ACC112 (cell line): Measurements from ENCODE around the gene PPARD.

ENCODE experiments used
- H2AFZ ChIP-seq: fragments of 200-600 bp; sonication (generic); one replicate; pipeline ENCODE4 v1.6.0; 2017; ENCODE audit warnings: antibody characterized with exemption, low read length; ENCODE audit not compliant: unreplicated experiment
- H3K27ac ChIP-seq: fragments of 200-600 bp; sonication (generic); 2 replicates; pipeline ENCODE4 v1.5.1; 2014; ENCODE audit warnings: low read depth, mild to moderate bottlenecking, antibody characterized with exemption, low read length, moderate library complexity
- H3K27me3 ChIP-seq: fragments of 200-600 bp; sonication (generic); 2 replicates; pipeline ENCODE4 v1.6.1; 2014; ENCODE audit warnings: mild to moderate bottlenecking, antibody characterized with exemption, low read length, moderate library complexity, mixed read lengths; ENCODE audit not compliant: insufficient read depth
- H3K36me3 ChIP-seq: fragments of 200-600 bp; sonication (generic); 2 replicates; pipeline ENCODE4 v1.6.1; 2016; ENCODE audit warnings: mild to moderate bottlenecking, antibody characterized with exemption, low read length, moderate library complexity, mixed read lengths; ENCODE audit not compliant: insufficient read depth
- H3K4me1 ChIP-seq: fragments of 200-600 bp; sonication (generic); one replicate; pipeline ENCODE4 v1.6.1; 2016; ENCODE audit warnings: low read length, mixed read lengths; ENCODE audit not compliant: insufficient read depth, unreplicated experiment, control insufficient read depth
- H3K4me3 ChIP-seq: fragments of 200-600 bp; sonication (generic); 2 replicates; pipeline ENCODE4 v1.5.1; 2014; ENCODE audit warnings: mild to moderate bottlenecking, low read depth, low read length
- H3K79me2 ChIP-seq: fragments of 200-600 bp; sonication (generic); one replicate; pipeline ENCODE4 v1.6.0; 2016; ENCODE audit warnings: low read length; ENCODE audit not compliant: control insufficient read depth, unreplicated experiment, insufficient read depth

Gene PPARD

GRCh38 chr6:35457907-35458306 is 115.5 kb downstream of the PPARD start:
- Histone ChIP-seq H3K36me3 (no peaks in the 10 kb centered on the region), H3K4me3 (no peak overlapping the region), H3K27ac (no peak overlapping the region), H3K4me1 (peaks cover 17% of the 10 kb centered on the region), H2AFZ (no peak overlapping the region), H3K27me3 (no peaks in the 10 kb centered on the region), H3K79me2 (peaks cover 15% of the 10 kb centered on the region)

DNA sequence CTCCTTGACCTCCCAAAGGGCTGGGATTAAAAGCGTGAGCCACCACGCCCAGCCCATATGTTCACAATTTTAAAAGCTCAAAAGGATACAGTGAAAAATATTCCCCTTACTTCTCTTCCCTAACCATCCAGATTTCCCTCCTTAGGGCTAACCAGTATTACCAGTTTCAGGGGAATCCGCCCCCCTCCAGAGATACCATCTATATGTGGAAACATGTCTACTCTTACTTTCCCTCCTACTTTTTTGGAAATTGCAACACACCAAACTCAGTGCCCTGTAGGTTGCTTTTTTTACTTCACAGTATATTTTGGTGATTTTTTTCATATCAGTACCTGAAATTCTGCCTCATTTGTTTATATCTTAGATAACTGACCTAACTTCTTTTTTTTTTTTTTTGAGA is 118.9 kb downstream of the PPARD start:
- Histone ChIP-seq H3K79me2 (no peaks in the 10 kb centered on the region), H3K36me3 (no peaks in the 10 kb centered on the region), H3K27me3 (no peaks in the 10 kb centered on the region), H2AFZ (no peak overlapping the region), H3K4me1 (no peaks in the 10 kb centered on the region), H3K27ac (no peak overlapping the region), H3K4me3 (no peak overlapping the region)

DNA sequence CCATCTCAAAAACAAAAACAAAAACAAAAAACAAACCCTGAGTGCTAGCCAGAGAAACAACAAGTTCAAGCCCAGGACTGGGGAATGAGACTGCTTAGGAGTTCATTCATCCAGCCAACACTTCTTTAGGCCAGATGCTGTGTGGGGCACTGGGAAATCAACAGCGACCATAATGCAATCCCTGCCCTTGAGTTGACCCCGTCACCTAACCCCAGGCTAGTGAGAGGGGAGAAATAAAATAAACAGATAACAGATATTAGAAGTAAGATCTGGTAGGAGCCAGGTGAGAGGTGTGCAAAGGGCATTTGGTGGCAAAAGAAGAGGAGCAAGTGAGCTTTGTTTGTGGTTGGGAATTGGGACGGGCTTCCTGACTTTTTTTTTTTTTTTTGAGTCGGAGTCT is 120.9 kb downstream of the PPARD start:
- Histone ChIP-seq H3K36me3 (no peaks in the 10 kb centered on the region), H3K27ac (no peak overlapping the region), H2AFZ (no peak overlapping the region), H3K4me3 (no peak overlapping the region), H3K4me1 (no peaks in the 10 kb centered on the region), H3K27me3 (no peaks in the 10 kb centered on the region), H3K79me2 (peaks cover 1% of the 10 kb centered on the region)

DNA sequence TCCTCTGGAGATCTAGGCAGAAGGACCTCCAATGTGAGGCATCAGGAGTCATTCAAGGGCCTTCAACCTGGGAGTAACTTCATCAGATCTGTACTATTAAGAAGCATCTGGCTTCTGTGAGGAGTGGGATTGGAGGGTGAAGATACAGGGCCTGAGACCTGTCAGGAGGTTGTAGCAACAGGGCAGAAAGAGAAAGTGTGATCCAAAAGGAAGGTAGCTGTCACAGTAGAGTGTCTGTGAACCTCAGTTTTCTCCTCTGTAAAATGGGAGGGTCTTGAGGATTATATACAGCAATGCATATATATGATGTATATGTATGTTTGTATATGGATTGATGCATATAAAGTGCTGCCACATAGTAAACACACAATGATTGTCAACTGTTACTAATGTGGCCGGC is 123.3 kb downstream of the PPARD start:
- Histone ChIP-seq H3K4me3 (no peak overlapping the region), H2AFZ (no peak overlapping the region), H3K79me2 (peaks cover 25% of the 10 kb centered on the region), H3K36me3 (peaks cover 20% of the 10 kb centered on the region), H3K27ac (no peak overlapping the region), H3K27me3 (no peaks in the 10 kb centered on the region), H3K4me1 (peaks cover 3% of the 10 kb centered on the region)

DNA sequence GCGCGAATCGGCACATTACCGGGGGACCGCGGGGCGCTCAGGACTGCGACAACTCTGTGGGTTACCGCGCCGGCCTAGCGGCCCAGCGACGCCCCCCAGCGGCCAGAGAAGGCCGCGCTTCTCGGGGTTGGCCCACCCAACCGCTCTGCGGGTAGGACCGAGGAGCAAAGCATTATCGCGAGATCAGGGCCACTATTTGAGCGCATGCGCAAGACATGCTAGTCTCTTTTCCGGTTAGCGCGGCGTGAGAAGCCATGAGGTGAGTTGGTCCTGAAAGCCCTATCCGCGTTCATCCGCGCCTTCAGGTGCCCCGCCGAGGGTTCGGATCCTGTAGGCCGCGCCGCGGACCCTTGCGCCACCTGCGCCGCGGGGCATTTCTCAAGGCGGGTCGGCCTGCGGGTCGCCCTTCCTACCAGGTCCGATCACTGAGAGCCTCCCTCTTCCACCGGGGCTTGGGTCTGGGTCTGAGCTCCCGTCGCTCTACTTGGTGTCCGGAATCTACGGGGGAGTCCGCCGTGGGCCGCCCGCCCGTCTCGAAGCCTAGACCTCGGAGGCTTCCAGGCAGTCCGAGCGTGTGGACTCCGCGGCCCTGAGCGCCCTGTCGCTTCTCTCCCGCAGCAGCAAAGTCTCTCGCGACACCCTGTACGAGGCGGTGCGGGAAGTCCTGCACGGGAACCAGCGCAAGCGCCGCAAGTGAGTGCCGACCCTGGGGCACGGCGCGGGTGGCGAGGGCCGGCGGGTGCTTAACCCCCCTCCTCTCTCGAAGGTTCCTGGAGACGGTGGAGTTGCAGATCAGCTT is 126.0 kb downstream of the PPARD start, which contains the start of gene RPL10A:
Gene RPL10A, plus strand, starts transcription at position 221 of the 799 bp plus-strand sequence. Its CDS starts 34 bp downstream, at position 255.
- H3K27ac ChIP-seq: peak within 1 kb of the TSS; percentile 78
- peaks cover 40% of the 10 kb centered on the region for H3K79me2 ChIP-seq
- peaks cover 20% of the 10 kb centered on the region for H3K4me1 ChIP-seq
- no peaks in the 10 kb centered on the region for H3K27me3 ChIP-seq
- H3K36me3 ChIP-seq: peaks cover 35% of the 10 kb centered on the region
- H3K4me3 ChIP-seq: peak within 1 kb of the TSS; percentile 99
- peak within 1 kb of the TSS; percentile 19 for H2AFZ ChIP-seq

- Histone ChIP-seq H3K79me2 (peaks cover 40% of the 10 kb centered on the region), H2AFZ (no peak overlapping the region), H3K27ac (peak overlapping the region; percentile 78), H3K4me3 (peak overlapping the region; percentile 99), H3K36me3 (peaks cover 35% of the 10 kb centered on the region), H3K4me1 (peaks cover 20% of the 10 kb centered on the region), H3K27me3 (no peaks in the 10 kb centered on the region)
Measured at GRCh38 chr6:35468980-35469750, 126.8 kb downstream of the PPARD start.

DNA sequence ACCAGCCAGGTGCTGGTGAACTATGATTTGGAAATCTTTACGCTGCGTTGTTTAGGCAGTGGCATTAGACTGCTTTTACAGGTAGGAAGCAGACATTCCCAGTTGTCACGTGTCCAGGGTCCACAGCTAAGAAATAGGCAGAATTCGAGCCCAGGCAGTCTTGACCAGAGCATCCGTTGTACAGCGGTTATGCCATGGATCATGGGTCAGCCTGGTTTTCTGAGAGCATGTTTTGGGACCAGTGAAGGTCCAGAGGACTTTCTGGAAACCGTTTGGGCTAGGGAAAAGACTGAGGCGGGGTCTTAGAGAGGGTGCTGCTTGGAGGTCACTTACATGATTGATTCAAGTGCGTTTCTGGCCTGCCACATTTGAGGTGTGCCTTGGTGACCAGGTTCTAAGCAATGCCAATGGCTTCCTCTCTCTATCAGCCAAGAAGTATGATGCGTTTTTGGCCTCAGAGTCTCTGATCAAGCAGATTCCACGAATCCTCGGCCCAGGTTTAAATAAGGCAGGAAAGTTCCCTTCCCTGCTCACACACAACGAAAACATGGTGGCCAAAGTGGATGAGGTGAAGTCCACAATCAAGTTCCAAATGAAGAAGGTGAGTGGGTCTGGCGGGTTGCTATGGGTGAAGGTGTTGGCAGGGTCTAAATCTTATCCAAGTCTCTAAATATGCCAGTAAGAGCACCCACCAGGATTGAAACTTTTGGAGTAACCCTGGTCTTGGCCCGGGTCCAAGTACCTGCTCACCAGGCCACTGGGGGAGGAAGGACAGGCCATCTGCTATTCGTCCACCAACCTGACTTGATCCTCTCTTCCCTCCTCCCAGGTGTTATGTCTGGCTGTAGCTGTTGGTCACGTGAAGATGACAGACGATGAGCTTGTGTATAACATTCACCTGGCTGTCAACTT is 127.6 kb downstream of the PPARD start:
- H3K4me1 ChIP-seq: peaks cover 20% of the 10 kb centered on the region
- H3K27ac ChIP-seq: peak overlapping the region; percentile 78
- peaks cover 35% of the 10 kb centered on the region for H3K36me3 ChIP-seq
- H3K27me3 ChIP-seq: no peaks in the 10 kb centered on the region
- H2AFZ ChIP-seq: no peak overlapping the region
- peaks cover 40% of the 10 kb centered on the region for H3K79me2 ChIP-seq
- H3K4me3 ChIP-seq: peak overlapping the region; percentile 99

GRCh38 chr6:35470663-35471120 is 128.3 kb downstream of the PPARD start:
- H3K27ac ChIP-seq: peak overlapping the region; percentile 47
- no peak overlapping the region for H2AFZ ChIP-seq
- H3K79me2 ChIP-seq: peaks cover 40% of the 10 kb centered on the region
- H3K27me3 ChIP-seq: no peaks in the 10 kb centered on the region
- H3K4me3 ChIP-seq: peak overlapping the region; percentile 99
- H3K4me1 ChIP-seq: peaks cover 20% of the 10 kb centered on the region
- peaks cover 35% of the 10 kb centered on the region for H3K36me3 ChIP-seq

- Histone ChIP-seq H2AFZ (no peak overlapping the region), H3K79me2 (peaks cover 40% of the 10 kb centered on the region), H3K27me3 (no peaks in the 10 kb centered on the region), H3K36me3 (peaks cover 35% of the 10 kb centered on the region), H3K27ac (peak overlapping the region; percentile 3; the same call in 1 of the 2 replicates), H3K4me3 (peak overlapping the region; percentile 0; the same call in 1 of the 2 replicates), H3K4me1 (peaks cover 20% of the 10 kb centered on the region)
Measured at GRCh38 chr6:35471836-35472345, 129.5 kb downstream of the PPARD start.
